ENCODE data around the gene SELL.

Gene SELL

DNA sequence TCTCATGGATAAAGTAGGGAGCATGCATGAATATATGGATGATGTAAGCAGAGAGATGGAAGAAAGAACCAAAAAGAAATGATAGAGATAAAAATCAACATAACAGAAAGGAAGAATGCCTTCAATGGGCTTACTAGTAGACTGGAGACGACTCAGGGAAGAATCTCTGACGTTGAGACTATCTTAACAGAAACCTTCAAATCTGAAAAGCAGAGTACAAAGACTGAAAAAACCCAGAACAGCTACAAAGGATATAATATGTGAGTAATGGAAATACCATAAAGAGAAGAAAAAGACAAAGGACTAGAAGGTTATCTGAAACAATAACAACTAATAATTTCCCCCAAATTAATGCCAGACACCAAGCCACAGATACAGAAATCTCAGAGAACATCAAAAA lies 63.2 kb downstream of the SELL start:
- TF ChIP-seq CTCF (IDR thresholded peaks at IDR 0.05; ENCODE audit: unreplicated experiment in 3 of 3) = no peak
- Mint-ChIP-seq H3K4me3 (no peak overlapping the region), H3K4me1 (no peaks in the 10 kb centered on the region), H3K27ac (no peak overlapping the region), H3K27me3 (ENCODE audit: low read depth) (peaks cover 6% of the 10 kb centered on the region), H3K36me3 (ENCODE audit: low read depth) (no peaks in the 10 kb centered on the region), H3K9me3 (no peaks in the 10 kb centered on the region)

- no peak for TF ChIP-seq CTCF (IDR thresholded peaks at IDR 0.05; ENCODE audit: unreplicated experiment in 3 of 3)
These were observed 63.9 kb downstream of the SELL start for GRCh38 chr1:169647512-169647911.

DNA sequence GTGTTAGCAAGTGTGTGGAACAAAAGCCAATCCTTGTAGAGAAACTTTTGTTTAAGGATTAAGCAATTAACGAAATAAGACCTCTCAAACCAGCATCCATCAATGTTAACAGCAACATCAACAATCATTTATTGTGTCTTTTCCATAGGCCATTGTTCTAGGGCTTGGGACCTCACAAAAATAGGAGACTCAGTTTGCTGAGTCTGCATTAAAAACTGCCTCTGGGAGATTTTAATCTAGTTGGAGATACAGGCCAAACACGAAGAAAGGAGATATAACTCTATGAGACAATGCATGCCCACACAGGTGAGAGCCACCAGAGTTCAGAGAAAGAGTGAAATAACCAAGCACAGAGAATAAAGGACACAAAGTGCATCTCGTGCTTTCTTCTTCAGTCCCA lies 67.1 kb downstream of the SELL start:
- H3K27me3 Mint-ChIP-seq (ENCODE audit: low read depth) = peaks cover 3% of the 10 kb centered on the region
- no peaks in the 10 kb centered on the region for H3K36me3 Mint-ChIP-seq (ENCODE audit: low read depth)
- no peak overlapping the region for H3K4me3 Mint-ChIP-seq
- no peaks in the 10 kb centered on the region for H3K4me1 Mint-ChIP-seq
- H3K27ac Mint-ChIP-seq = no peak overlapping the region
- H3K9me3 Mint-ChIP-seq = no peaks in the 10 kb centered on the region
- no peak for TF ChIP-seq CTCF (IDR thresholded peaks at IDR 0.05; ENCODE audit: unreplicated experiment in 3 of 3)

More at GRCh38 chr1:169647512-169647911, 63.9 kb downstream of the SELL start:
- Mint-ChIP-seq H3K27ac (no peak overlapping the region), H3K4me3 (no peak overlapping the region), H3K4me1 (no peaks in the 10 kb centered on the region), H3K27me3 (ENCODE audit: low read depth) (peaks cover 6% of the 10 kb centered on the region), H3K36me3 (ENCODE audit: low read depth) (no peaks in the 10 kb centered on the region), H3K9me3 (no peaks in the 10 kb centered on the region)

All from nephron (organoid).